Raji (cell line): Measurements from ENCODE around the gene SEPTIN1.

Experiments
- POLR2A ChIP-seq: IDR thresholded peaks from 2 replicates; pipeline ENCODE4 v1.6.1; 2011; ENCODE audit warnings: low read depth, low read length, control low read depth; ENCODE audit not compliant: insufficient read depth

SEPTIN1 gene

DNA sequence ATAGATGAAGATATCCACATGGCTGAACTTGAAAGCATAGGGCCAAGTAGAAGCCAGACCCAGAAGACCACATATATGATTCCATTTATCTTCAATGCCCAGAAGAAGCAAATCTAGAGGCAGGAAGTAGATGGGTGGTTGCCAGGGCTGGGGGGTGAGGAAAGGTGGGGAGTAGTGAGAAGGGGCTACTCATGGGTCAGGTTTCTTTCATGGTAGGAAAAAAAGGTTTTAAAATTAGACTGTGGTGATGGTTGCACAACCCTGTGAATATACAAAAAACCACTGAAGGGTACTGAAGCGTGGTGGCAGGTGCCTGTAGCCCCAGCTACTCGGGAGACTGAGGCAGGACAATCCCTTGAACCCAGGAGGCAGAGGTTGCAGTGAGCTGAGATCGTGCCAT lies 32.7 kb downstream of the SEPTIN1 start:
- no peak for TF ChIP-seq POLR2A

- TF ChIP-seq POLR2A = no peak
These were observed 33.4 kb downstream of the SEPTIN1 start for GRCh38 chr16:30348929-30349328.

- no peak for TF ChIP-seq POLR2A
These were observed 34.2 kb downstream of the SEPTIN1 start for GRCh38 chr16:30348113-30348512.

DNA sequence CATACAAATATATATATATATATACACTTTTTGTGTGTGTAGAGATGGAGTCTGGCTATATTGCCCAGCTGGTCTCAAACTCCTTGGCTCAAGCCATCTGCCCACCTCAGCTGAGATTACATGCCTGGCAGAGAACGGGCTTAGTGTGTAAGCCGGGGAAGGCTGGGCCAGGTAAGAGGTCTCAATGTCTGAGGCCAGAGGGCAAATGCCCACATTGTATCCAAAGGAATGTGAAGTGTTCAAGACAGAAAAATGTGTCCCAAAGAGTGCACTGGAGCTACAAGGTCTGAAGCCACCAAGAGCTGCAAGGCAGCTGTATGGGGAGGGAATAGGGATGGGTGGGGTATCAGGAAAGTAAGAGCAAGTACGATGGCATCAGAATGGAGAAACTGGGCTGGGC lies 36.1 kb downstream of the SEPTIN1 start:
- no peak for TF ChIP-seq POLR2A

GRCh38 chr16:30342751-30343490 lies 39.4 kb downstream of the SEPTIN1 start:
- TF ChIP-seq POLR2A = no peak

GRCh38 chr16:30340621-30341020 lies 41.7 kb downstream of the SEPTIN1 start:
- no peak for TF ChIP-seq POLR2A

DNA sequence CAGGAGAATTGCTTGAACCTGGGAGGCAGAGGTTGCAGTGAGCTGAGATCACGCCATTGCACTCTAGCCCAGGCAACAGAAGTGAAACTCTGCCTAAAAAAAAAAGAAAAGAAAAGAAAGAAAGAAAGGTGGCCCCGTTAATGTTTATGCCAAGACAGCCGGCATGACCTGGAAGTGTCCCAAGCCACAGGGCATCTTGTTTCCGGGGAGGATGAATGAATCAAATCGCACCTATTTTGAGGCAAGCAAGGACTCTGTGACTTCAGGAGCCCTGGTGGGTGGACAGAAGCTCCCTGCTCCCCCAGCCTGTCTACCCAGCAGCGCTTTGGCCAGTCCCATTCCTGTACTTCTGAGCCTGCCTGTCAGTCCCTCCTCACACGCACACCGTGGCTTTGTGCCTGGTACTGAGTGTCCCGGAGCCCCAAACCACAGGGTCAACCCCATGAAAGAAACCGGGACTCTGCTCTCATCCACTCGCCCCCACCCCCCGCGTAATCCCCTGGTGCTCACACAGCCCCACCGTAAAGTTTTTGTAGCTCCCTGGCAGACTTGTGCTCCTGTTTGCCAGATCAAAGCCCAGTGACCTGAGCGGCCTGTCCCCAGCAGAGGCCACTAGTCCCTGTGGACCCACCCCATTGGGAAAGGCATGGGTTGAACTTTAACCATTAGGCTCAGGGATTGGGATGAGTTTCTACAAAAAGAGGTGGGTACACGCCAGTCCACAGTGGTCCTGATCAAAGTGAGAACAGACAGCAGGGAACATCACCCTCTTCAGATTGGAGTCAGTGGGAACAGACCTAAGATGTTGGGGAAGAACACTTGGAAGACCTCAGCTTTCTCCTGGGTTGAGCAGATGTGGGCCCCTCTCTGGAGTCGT lies 46.5 kb downstream of the SEPTIN1 start:
- no peak for TF ChIP-seq POLR2A

- peak; percentile 85 for TF ChIP-seq POLR2A
These were observed 47.2 kb downstream of the SEPTIN1 start for GRCh38 chr16:30335028-30335597.
